ENCODE measurements around the gene DDX27.

DNA sequence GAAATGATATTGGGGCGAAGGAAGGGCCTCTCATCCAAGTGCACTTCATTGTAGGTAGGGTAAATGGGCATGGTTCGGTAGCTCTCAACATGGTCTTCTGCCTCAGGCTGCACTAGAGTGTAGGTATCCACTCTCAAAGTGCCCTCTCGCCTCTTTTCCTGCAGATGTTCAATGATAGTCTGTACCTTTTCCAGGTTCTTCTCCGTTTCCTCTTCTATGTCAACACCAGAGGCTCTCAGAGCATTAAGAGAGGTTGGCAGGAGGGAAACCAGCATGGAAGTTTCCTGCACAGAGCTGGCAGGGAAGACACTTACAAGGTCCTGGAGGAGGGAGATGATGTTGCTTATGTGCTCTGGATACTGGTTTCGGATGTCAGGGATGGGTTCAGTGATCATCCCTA is 51.5 kb downstream of the DDX27 start:
- TF ChIP-seq TAF1 (IDR thresholded peaks at IDR 0.05; ENCODE audit: low read depth) (no peak), YY1 (IDR thresholded peaks at IDR 0.05; ENCODE audit: low read depth) (no peak), RAD21 (IDR thresholded peaks at IDR 0.05; ENCODE audit: low read depth) (no peak), EP300 (IDR thresholded peaks at IDR 0.05; ENCODE audit: borderline replicate concordance) (no peak), FOXM1 (IDR thresholded peaks at IDR 0.05; ENCODE audit: borderline replicate concordance, low read depth) (no peak), CEBPB (IDR thresholded peaks at IDR 0.05) (no peak), TCF12 (IDR thresholded peaks at IDR 0.05; ENCODE audit: low read depth) (no peak)
- TF ChIP-seq, protein P1, sequence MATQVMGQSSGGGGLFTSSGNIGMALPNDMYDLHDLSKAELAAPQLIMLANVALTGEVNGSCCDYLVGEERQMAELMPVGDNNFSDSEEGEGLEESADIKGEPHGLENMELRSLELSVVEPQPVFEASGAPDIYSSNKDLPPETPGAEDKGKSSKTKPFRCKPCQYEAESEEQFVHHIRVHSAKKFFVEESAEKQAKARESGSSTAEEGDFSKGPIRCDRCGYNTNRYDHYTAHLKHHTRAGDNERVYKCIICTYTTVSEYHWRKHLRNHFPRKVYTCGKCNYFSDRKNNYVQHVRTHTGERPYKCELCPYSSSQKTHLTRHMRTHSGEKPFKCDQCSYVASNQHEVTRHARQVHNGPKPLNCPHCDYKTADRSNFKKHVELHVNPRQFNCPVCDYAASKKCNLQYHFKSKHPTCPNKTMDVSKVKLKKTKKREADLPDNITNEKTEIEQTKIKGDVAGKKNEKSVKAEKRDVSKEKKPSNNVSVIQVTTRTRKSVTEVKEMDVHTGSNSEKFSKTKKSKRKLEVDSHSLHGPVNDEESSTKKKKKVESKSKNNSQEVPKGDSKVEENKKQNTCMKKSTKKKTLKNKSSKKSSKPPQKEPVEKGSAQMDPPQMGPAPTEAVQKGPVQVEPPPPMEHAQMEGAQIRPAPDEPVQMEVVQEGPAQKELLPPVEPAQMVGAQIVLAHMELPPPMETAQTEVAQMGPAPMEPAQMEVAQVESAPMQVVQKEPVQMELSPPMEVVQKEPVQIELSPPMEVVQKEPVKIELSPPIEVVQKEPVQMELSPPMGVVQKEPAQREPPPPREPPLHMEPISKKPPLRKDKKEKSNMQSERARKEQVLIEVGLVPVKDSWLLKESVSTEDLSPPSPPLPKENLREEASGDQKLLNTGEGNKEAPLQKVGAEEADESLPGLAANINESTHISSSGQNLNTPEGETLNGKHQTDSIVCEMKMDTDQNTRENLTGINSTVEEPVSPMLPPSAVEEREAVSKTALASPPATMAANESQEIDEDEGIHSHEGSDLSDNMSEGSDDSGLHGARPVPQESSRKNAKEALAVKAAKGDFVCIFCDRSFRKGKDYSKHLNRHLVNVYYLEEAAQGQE (IDR thresholded peaks at IDR 0.05; ENCODE audit: low read depth) = no peak
- TF ChIP-seq, protein P2, sequence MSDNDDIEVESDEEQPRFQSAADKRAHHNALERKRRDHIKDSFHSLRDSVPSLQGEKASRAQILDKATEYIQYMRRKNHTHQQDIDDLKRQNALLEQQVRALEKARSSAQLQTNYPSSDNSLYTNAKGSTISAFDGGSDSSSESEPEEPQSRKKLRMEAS (IDR thresholded peaks at IDR 0.05) = no peak
- TF ChIP-seq, protein P3, sequence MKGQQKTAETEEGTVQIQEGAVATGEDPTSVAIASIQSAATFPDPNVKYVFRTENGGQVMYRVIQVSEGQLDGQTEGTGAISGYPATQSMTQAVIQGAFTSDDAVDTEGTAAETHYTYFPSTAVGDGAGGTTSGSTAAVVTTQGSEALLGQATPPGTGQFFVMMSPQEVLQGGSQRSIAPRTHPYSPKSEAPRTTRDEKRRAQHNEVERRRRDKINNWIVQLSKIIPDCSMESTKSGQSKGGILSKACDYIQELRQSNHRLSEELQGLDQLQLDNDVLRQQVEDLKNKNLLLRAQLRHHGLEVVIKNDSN (IDR thresholded peaks at IDR 0.05) = no peak
